Measurements from ENCODE around the gene MSANTD2. TPM values are rescaled to one million over a fixed set of nuclear protein-coding genes. Genes with fewer than 3 reads are reported as not detected.

MSANTD2 gene
- total and polyA plus RNA-seq, 12 donors, result 2.4 to 15.9 (median 3.4) TPM

GRCh38 chr11:124830749-124831148, 30.5 kb upstream of the MSANTD2 start:
- WGBS, 2 donors, result 89 to 92% methylated on average over 3 of the region's 3 CpGs
- Histone ChIP-seq H3K9me3 (no peaks in the 10 kb centered on the region), H3K27me3 (peaks cover 0 to 34% (median 9%) of the 10 kb centered on the region in 7 donors), H3K4me3 (no peak overlapping the region), H3K4me1 (no peaks in the 10 kb centered on the region), H3K27ac (no peak overlapping the region), H3K36me3 (no peaks in the 10 kb centered on the region)
- intact Hi-C loops (cut with DNase I), result loop anchor here in 4 of 10 donors (5.0 to 10.0 kb wide), 4 partner anchors 33 to 186 kb away; partner anchors contain the start of gene ESAM (in 2 of the 4)
- ATAC-seq, result no peak
- no peak for DNase-seq
- no peak for TF ChIP-seq CTCF (IDR thresholded peaks at IDR 0.05)

GRCh38 chr11:124829986-124830385, 29.8 kb upstream of the MSANTD2 start:
- H3K27ac ChIP-seq, result no peak overlapping the region
- ATAC-seq (no peak), DNase-seq (no peak)
- H3K4me3 ChIP-seq, result no peak overlapping the region
- peaks cover 0 to 33% (median 9%) of the 10 kb centered on the region in 7 donors for H3K27me3 ChIP-seq
- intact Hi-C loops (cut with DNase I), result loop anchor here in 4 of 10 donors (5.0 to 10.0 kb wide), 4 partner anchors 33 to 185 kb away; partner anchors contain the start of gene ESAM (in 2 of the 4)
- WGBS, 2 donors, result 78 to 80% methylated on average over 3 of the region's 3 CpGs
- no peaks in the 10 kb centered on the region for H3K36me3 ChIP-seq
- H3K4me1 ChIP-seq, result no peaks in the 10 kb centered on the region
- no peaks in the 10 kb centered on the region for H3K9me3 ChIP-seq
- no peak for TF ChIP-seq CTCF (IDR thresholded peaks at IDR 0.05)

GRCh38 chr11:124825876-124826275, 25.7 kb upstream of the MSANTD2 start:
- 70 to 75% methylated on average over 3 of the region's 3 CpGs for WGBS, 2 donors
- H3K4me1 ChIP-seq, result no peaks in the 10 kb centered on the region
- no peak overlapping the region for H3K27ac ChIP-seq
- peaks cover 0 to 24% (median 8%) of the 10 kb centered on the region in 7 donors for H3K27me3 ChIP-seq
- no peaks in the 10 kb centered on the region for H3K9me3 ChIP-seq
- ATAC-seq (no peak), DNase-seq (no peak)
- intact Hi-C loops (cut with DNase I), result no loop called here
- no peaks in the 10 kb centered on the region for H3K36me3 ChIP-seq
- TF ChIP-seq CTCF (IDR thresholded peaks at IDR 0.05), result no peak
- H3K4me3 ChIP-seq, result no peak overlapping the region

- Histone ChIP-seq H3K4me3 (no peak overlapping the region), H3K27ac (no peak overlapping the region), H3K4me1 (no peaks in the 10 kb centered on the region), H3K27me3 (peaks cover 0 to 35% (median 16%) of the 10 kb centered on the region in 7 donors), H3K9me3 (no peaks in the 10 kb centered on the region), H3K36me3 (no peaks in the 10 kb centered on the region)
- ATAC-seq (no peak), DNase-seq (no peak)
- no peak for TF ChIP-seq CTCF (IDR thresholded peaks at IDR 0.05)
- WGBS, 2 donors, result 74 to 79% methylated on average over 8 of the region's 8 CpGs
- intact Hi-C loops (cut with DNase I), result no loop called here
These were observed 23.5 kb upstream of the MSANTD2 start for GRCh38 chr11:124823512-124824376.
